ENCODE results near the gene FOXJ3. TPM values are rescaled to one million over a fixed set of nuclear protein-coding genes. Genes with fewer than 3 reads are reported as not detected.
A peak's percentile ranks its signal among the peaks of the same experiment; 100 is the strongest.

Gene FOXJ3
- total RNA-seq, 1 donor from 2014 or later: 62.1 TPM

- DNase-seq (ENCODE audit: low spot score): no peak
Observed at GRCh38 chr1:42170779-42171621, 164.0 kb downstream of the FOXJ3 start.

GRCh38 chr1:42168763-42169162 lies 166.3 kb downstream of the FOXJ3 start:
- no peak for DNase-seq (ENCODE audit: low spot score)

- DNase-seq (ENCODE audit: low spot score): no peak
Observed at GRCh38 chr1:42168391-42168670, 166.7 kb downstream of the FOXJ3 start.

GRCh38 chr1:42167611-42168390 lies 167.2 kb downstream of the FOXJ3 start:
- no peak for DNase-seq (ENCODE audit: low spot score)

- DNase-seq (ENCODE audit: low spot score): no peak
Observed at GRCh38 chr1:42165511-42166210, 169.4 kb downstream of the FOXJ3 start.

- no peak for DNase-seq (ENCODE audit: low spot score)
Observed at GRCh38 chr1:42164551-42165420, 170.2 kb downstream of the FOXJ3 start, which contains the start of gene GUCA2A. Gene GUCA2A, minus strand, starts transcription at chr1:42164745. Its CDS starts 33 bp downstream, at chr1:42164712.

GRCh38 chr1:42163536-42164503 lies 171.2 kb downstream of the FOXJ3 start:
- no peak for DNase-seq (ENCODE audit: low spot score)

- no peak for DNase-seq (ENCODE audit: low spot score)
Observed at GRCh38 chr1:42163114-42163513, 171.9 kb downstream of the FOXJ3 start.

- DNase-seq (ENCODE audit: low spot score): no peak
Observed at GRCh38 chr1:42162181-42162580, 172.9 kb downstream of the FOXJ3 start.

GRCh38 chr1:42158189-42158588 lies 176.8 kb downstream of the FOXJ3 start:
- DNase-seq (ENCODE audit: low spot score): no peak

- no peak for DNase-seq (ENCODE audit: low spot score)
Observed at GRCh38 chr1:42157667-42158066, 177.4 kb downstream of the FOXJ3 start.

GRCh38 chr1:42155362-42155761 lies 179.7 kb downstream of the FOXJ3 start:
- DNase-seq (ENCODE audit: low spot score): no peak

- DNase-seq (ENCODE audit: low spot score): peak; percentile 80
Observed at GRCh38 chr1:42154685-42155084, 180.3 kb downstream of the FOXJ3 start.

GRCh38 chr1:42153624-42154023 lies 181.4 kb downstream of the FOXJ3 start:
- no peak for DNase-seq (ENCODE audit: low spot score)

- DNase-seq (ENCODE audit: low spot score): peak; percentile 72
Observed at GRCh38 chr1:42152907-42153600, 182.0 kb downstream of the FOXJ3 start, which contains the start of gene GUCA2B. Gene GUCA2B, plus strand, starts transcription at chr1:42153410. Its CDS starts 41 bp downstream, at chr1:42153451.

- peak; percentile 60 for DNase-seq (ENCODE audit: low spot score)
Observed at GRCh38 chr1:42152119-42152518, 182.9 kb downstream of the FOXJ3 start.

GRCh38 chr1:42150651-42151050 lies 184.4 kb downstream of the FOXJ3 start:
- DNase-seq (ENCODE audit: low spot score): peak; percentile 57

GRCh38 chr1:42148166-42148565 lies 186.9 kb downstream of the FOXJ3 start:
- DNase-seq (ENCODE audit: low spot score): no peak
